ENCODE measurements around the gene VAPB. TPM values are rescaled to one million over a fixed set of nuclear protein-coding genes. Genes with fewer than 3 reads are reported as not detected.

The VAPB gene
- total RNA-seq, 1 donor from 2014 or later, result 11.1 TPM

GRCh38 chr20:58432186-58432954, 43.3 kb downstream of the VAPB start:
- H3K27me3 ChIP-seq, result no peaks in the 10 kb centered on the region
- intact Hi-C loops (cut with DNase I), result no loop called here
- H3K36me3 ChIP-seq, result peaks cover 2 to 5% of the 10 kb centered on the region in 2 donors
- DNase-seq (ENCODE audit: low spot score in 2 of 2), result no peak
- TF ChIP-seq, protein P1, sequence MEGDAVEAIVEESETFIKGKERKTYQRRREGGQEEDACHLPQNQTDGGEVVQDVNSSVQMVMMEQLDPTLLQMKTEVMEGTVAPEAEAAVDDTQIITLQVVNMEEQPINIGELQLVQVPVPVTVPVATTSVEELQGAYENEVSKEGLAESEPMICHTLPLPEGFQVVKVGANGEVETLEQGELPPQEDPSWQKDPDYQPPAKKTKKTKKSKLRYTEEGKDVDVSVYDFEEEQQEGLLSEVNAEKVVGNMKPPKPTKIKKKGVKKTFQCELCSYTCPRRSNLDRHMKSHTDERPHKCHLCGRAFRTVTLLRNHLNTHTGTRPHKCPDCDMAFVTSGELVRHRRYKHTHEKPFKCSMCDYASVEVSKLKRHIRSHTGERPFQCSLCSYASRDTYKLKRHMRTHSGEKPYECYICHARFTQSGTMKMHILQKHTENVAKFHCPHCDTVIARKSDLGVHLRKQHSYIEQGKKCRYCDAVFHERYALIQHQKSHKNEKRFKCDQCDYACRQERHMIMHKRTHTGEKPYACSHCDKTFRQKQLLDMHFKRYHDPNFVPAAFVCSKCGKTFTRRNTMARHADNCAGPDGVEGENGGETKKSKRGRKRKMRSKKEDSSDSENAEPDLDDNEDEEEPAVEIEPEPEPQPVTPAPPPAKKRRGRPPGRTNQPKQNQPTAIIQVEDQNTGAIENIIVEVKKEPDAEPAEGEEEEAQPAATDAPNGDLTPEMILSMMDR (IDR thresholded peaks at IDR 0.05), result no peak
- H3K9me3 ChIP-seq, result no peaks in the 10 kb centered on the region
- H3K27ac ChIP-seq, result no peak overlapping the region
- H3K4me3 ChIP-seq, result no peak overlapping the region
- peaks cover 0 to 6% of the 10 kb centered on the region in 2 donors for H3K4me1 ChIP-seq

GRCh38 chr20:58433029-58433647, 44.1 kb downstream of the VAPB start:
- Histone ChIP-seq H3K4me3 (no peak overlapping the region), H3K27ac (no peak overlapping the region), H3K27me3 (no peaks in the 10 kb centered on the region), H3K36me3 (peaks cover 4 to 12% of the 10 kb centered on the region in 2 donors), H3K4me1 (peaks cover 0 to 6% of the 10 kb centered on the region in 2 donors), H3K9me3 (no peaks in the 10 kb centered on the region)
- TF ChIP-seq, protein P1 (IDR thresholded peaks at IDR 0.05), result no peak
- DNase-seq (ENCODE audit: low spot score in 2 of 2), result no peak
- intact Hi-C loops (cut with DNase I), result no loop called here

DNA sequence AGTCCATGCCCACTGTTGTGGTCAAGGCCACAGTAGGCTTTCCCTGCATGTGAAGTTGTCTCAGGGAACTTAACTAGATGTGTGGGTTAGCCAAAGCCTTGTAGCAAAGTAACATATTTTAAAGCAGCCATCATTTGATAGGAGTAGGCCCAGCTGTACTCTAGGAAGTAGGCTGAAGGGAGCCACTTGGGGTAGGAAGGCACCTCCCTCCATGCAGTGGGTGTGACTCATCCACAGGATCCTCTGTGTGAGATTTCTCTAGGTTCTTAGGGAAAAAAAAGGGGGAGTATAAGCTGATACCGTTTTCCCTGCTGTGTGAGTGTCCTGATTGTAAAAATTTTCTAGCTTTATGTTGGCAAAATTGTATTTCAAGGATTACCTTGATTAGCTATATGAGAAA, 44.7 kb downstream of the VAPB start:
- TF ChIP-seq, protein P1 (IDR thresholded peaks at IDR 0.05), result no peak
- no peak overlapping the region for H3K27ac ChIP-seq

DNA sequence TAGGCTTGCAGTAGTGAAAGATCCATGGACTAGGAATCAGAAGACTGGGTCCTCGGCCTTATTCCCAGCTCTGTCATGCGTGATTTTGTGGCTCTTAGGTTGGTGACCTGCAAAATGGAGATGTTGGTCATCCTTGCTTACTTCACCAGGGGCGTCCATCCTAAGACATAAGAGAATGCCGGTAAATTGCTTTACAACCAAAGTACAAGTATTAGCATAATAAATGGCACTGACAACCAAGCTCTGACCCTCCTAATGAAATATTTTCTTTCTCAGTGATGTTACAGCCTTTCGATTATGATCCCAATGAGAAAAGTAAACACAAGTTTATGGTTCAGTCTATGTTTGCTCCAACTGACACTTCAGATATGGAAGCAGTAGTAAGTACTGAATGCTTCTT, 45.3 kb downstream of the VAPB start:
- TF ChIP-seq, protein P1 (IDR thresholded peaks at IDR 0.05), result no peak
- H3K9me3 ChIP-seq, result no peaks in the 10 kb centered on the region
- intact Hi-C loops (cut with DNase I), result no loop called here
- H3K27me3 ChIP-seq, result no peaks in the 10 kb centered on the region
- no peak overlapping the region for H3K4me3 ChIP-seq
- no peak for DNase-seq (ENCODE audit: low spot score in 2 of 2)
- H3K4me1 ChIP-seq, result peaks cover 0 to 6% of the 10 kb centered on the region in 2 donors
- H3K36me3 ChIP-seq, result peaks cover 10 to 11% of the 10 kb centered on the region in 2 donors
- H3K27ac ChIP-seq, result no peak overlapping the region

More for the DNA sequence above, 44.7 kb downstream of the VAPB start:
- no peaks in the 10 kb centered on the region for H3K9me3 ChIP-seq
- no peak overlapping the region for H3K4me3 ChIP-seq
- no peak for DNase-seq (ENCODE audit: low spot score in 2 of 2)
- intact Hi-C loops (cut with DNase I), result no loop called here
- H3K36me3 ChIP-seq, result peaks cover 8 to 11% of the 10 kb centered on the region in 2 donors
- no peaks in the 10 kb centered on the region for H3K27me3 ChIP-seq
- H3K4me1 ChIP-seq, result peaks cover 0 to 6% of the 10 kb centered on the region in 2 donors

GRCh38 chr20:58435237-58435636, 46.2 kb downstream of the VAPB start:
- Histone ChIP-seq H3K4me3 (no peak overlapping the region), H3K4me1 (peaks cover 0 to 6% of the 10 kb centered on the region in 2 donors), H3K27ac (no peak overlapping the region), H3K9me3 (no peaks in the 10 kb centered on the region), H3K27me3 (no peaks in the 10 kb centered on the region), H3K36me3 (peaks cover 10 to 11% of the 10 kb centered on the region in 2 donors)
- DNase-seq (ENCODE audit: low spot score in 2 of 2), result no peak
- intact Hi-C loops (cut with DNase I), result no loop called here
- TF ChIP-seq, protein P1 (IDR thresholded peaks at IDR 0.05), result no peak

Data from ascending aorta (tissue), 2 donors.